GM23248 (cell line): ENCODE data around the gene PTAFR. TPM values are rescaled to one million over a fixed set of nuclear protein-coding genes. Genes with fewer than 3 reads are reported as not detected.
A peak's percentile ranks its signal among the peaks of the same experiment; 100 is the strongest.

ENCODE experiments used
- DNase-seq: peaks from one replicate; pipeline ENCODE4 v3.0.0-alpha.2; 2015
- H2AFZ ChIP-seq: fragments of 200-600 bp; sonication (generic); 2 replicates; pipeline ENCODE4 v1.6.1; 2016; ENCODE audit warnings: antibody characterized with exemption
- H3F3A ChIP-seq: fragments of 200-600 bp; sonication (generic); 2 replicates; pipeline ENCODE4 v1.6.1; 2016; ENCODE audit warnings: mild to moderate bottlenecking, antibody characterized with exemption, mixed run types; ENCODE audit not compliant: insufficient read depth
- H3K27ac ChIP-seq: fragments of 200-600 bp; sonication (generic); 2 replicates; pipeline ENCODE4 v1.5.1; 2016; ENCODE audit warnings: mild to moderate bottlenecking
- H3K27me3 ChIP-seq: fragments of 200-600 bp; sonication (generic); replicated peaks from 2 replicates; pipeline ENCODE4 v1.6.1; 2016; ENCODE audit warnings: mild to moderate bottlenecking; ENCODE audit not compliant: insufficient read depth
- H3K36me3 ChIP-seq: fragments of 200-600 bp; sonication (generic); 2 replicates; pipeline ENCODE4 v1.6.1; 2016; ENCODE audit warnings: low read depth, mild to moderate bottlenecking
- H3K4me1 ChIP-seq: fragments of 200-600 bp; sonication (generic); 2 replicates; pipeline ENCODE4 v1.6.1; 2016; ENCODE audit warnings: mild to moderate bottlenecking; ENCODE audit not compliant: insufficient read depth
- H3K4me2 ChIP-seq: fragments of 200-600 bp; sonication (generic); one replicate; pipeline ENCODE4 v1.6.1; 2016; ENCODE audit warnings: mild to moderate bottlenecking; ENCODE audit not compliant: unreplicated experiment
- H3K4me3 ChIP-seq: fragments of 200-600 bp; sonication (generic); 2 replicates; pipeline ENCODE4 v1.5.1; 2016; ENCODE audit warnings: mild to moderate bottlenecking
- H3K79me2 ChIP-seq: fragments of 200-600 bp; sonication (generic); 2 replicates; pipeline ENCODE4 v1.6.1; 2016; ENCODE audit warnings: mild to moderate bottlenecking; ENCODE audit not compliant: insufficient read depth
- H3K9ac ChIP-seq: fragments of 200-600 bp; sonication (generic); 2 replicates; pipeline ENCODE4 v1.6.1; 2016; ENCODE audit warnings: mild to moderate bottlenecking
- H3K9me2 ChIP-seq: fragments of 200-600 bp; sonication (generic); 2 replicates; pipeline ENCODE4 v1.6.1; 2016; ENCODE audit warnings: mixed run types, mild to moderate bottlenecking, moderate library complexity; ENCODE audit not compliant: insufficient read depth
- H3K9me3 ChIP-seq: fragments of 200-600 bp; sonication (generic); one replicate; pipeline ENCODE4 v1.6.1; 2017; ENCODE audit warnings: low read depth
- H4K20me1 ChIP-seq: fragments of 200-600 bp; sonication (generic); 2 replicates; pipeline ENCODE4 v1.6.0; 2016; ENCODE audit not compliant: insufficient read depth
- EZH2 ChIP-seq: fragments of 200-600 bp; sonication (generic); IDR thresholded peaks from 2 replicates; pipeline ENCODE4 v1.6.1; 2018; ENCODE audit warnings: antibody characterized with exemption, mild to moderate bottlenecking; ENCODE audit not compliant: insufficient read depth, poor library complexity, severe bottlenecking
- EZH2phosphoT487 ChIP-seq: fragments of 200-600 bp; sonication (generic); IDR thresholded peaks from 2 replicates; pipeline ENCODE4 v1.6.1; 2018; ENCODE audit warnings: antibody characterized with exemption, moderate library complexity, mild to moderate bottlenecking, low read depth; ENCODE audit not compliant: insufficient read depth
- WGBS, 2 experiments: methylation state at CpG; one replicate each; pipeline ENCODE4 v1.1.6; 2015 to 2017; ENCODE audit warnings: low lambda C conversion rate in 2 of 2, low coverage in 1 of 2; ENCODE audit errors: missing lambda C conversion rate in 2 of 2; 5-methylcytosine and 5-hydroxymethylcytosine counted together
- in situ Hi-C: fragments of 300-500 bp; cut with MboI; formaldehyde crosslinking; loops from 2 replicates; pipeline ENCODE4 v1.15.0; 2020
- polyA plus RNA-seq: library from polyadenylated mRNA; unstranded; fragments of >200 nt; fragmentation: Nextera tagmentation; extraction: Ambion mirVana; gene quantifications from 2 replicates; pipeline ENCODE4 v1.2.1, GENCODE V29; 2016
- total RNA-seq: library from RNA; depleted of rRNA; stranded (reverse); fragments of >200 nt; shearing (Covaris generic); gene quantifications from 2 replicates; pipeline ENCODE4 v1.2.3, GENCODE V29; 2014

Gene PTAFR
- total and polyA plus RNA-seq, 2 experiments from 2014 or later: not detected

DNA sequence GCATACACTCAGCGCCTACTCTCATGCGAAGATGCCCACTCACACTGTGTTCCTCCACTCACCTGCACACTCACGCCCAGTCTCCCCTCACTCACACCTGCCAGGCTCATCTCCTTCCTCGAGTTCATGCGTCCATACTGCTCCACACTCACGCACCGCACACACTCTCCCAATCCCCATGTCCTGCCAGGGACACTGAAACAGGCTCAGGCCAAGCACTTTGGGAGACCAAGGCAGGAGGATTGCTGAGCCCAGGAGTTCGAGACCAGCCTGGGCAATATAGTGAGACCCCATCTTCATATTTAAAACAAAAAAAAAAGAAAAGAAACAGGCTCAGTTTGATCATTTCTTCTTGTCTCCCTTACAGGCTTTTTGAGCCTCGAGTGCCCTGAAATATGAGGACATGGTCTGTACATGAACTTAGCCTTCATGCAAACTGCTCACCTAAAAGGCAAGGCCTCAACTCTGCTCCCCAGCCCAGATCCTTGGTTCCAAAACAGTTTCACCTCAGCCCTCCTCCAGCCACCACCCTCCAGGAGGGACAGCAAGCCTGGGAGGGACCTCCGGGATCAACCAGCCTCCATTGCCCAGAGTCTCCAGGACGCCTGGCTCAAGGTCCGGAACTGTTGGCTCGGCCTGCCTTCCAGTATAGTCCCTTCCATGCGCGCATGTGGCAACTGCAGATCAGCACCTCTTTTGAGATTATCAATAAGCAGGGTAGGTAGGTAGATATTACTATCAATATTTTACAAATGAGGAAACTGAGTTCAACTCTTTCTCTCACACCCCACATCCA is 2.4 kb upstream of the PTAFR start:
- in situ Hi-C loops: no loop called here
- 80 to 86% methylated on average over 15 of the region's 15 CpGs for WGBS, 2 experiments
- no peak overlapping the region for H3K9ac ChIP-seq
- no peak overlapping the region for H3K27ac ChIP-seq
- H4K20me1 ChIP-seq: no peaks in the 10 kb centered on the region
- no peak overlapping the region for H3K4me3 ChIP-seq
- no peak for DNase-seq
- H3K4me2 ChIP-seq: no peak overlapping the region
- no peak overlapping the region for H2AFZ ChIP-seq
- H3K9me3 ChIP-seq: no peaks in the 10 kb centered on the region
- no peaks in the 10 kb centered on the region for H3K36me3 ChIP-seq
- H3K4me1 ChIP-seq: no peaks in the 10 kb centered on the region
- no peak for TF ChIP-seq EZH2
- no peak for TF ChIP-seq EZH2phosphoT487
- no peaks in the 10 kb centered on the region for H3F3A ChIP-seq
- H3K9me2 ChIP-seq: no peaks in the 10 kb centered on the region
- H3K27me3 ChIP-seq: no peaks in the 10 kb centered on the region
- H3K79me2 ChIP-seq: no peaks in the 10 kb centered on the region

GRCh38 chr1:28175955-28176485 is 470 bp downstream of the PTAFR start:
- H3K27me3 ChIP-seq: no peaks in the 10 kb centered on the region
- H3F3A ChIP-seq: no peaks in the 10 kb centered on the region
- no peaks in the 10 kb centered on the region for H3K9me3 ChIP-seq
- no peaks in the 10 kb centered on the region for H3K9me2 ChIP-seq
- H3K4me2 ChIP-seq: no peak overlapping the region
- no peak overlapping the region for H3K4me3 ChIP-seq
- no peak overlapping the region for H3K27ac ChIP-seq
- H4K20me1 ChIP-seq: no peaks in the 10 kb centered on the region
- in situ Hi-C loops: no loop called here
- no peaks in the 10 kb centered on the region for H3K4me1 ChIP-seq
- no peaks in the 10 kb centered on the region for H3K36me3 ChIP-seq
- 76 to 79% methylated on average over 8 of the region's 8 CpGs for WGBS, 2 experiments
- no peak for TF ChIP-seq EZH2
- no peak for TF ChIP-seq EZH2phosphoT487
- H3K79me2 ChIP-seq: no peaks in the 10 kb centered on the region
- H3K9ac ChIP-seq: no peak overlapping the region
- no peak for DNase-seq
- H2AFZ ChIP-seq: no peak overlapping the region

- no peaks in the 10 kb centered on the region for H3K36me3 ChIP-seq
- no peak overlapping the region for H3K9ac ChIP-seq
- in situ Hi-C loops: no loop called here
- H4K20me1 ChIP-seq: no peaks in the 10 kb centered on the region
- H3K27ac ChIP-seq: no peak overlapping the region
- no peaks in the 10 kb centered on the region for H3K27me3 ChIP-seq
- WGBS, 2 experiments: 61 to 70% methylated on average over 4 to 5 of the region's 5 CpGs
- no peak overlapping the region for H3K4me2 ChIP-seq
- H3K9me2 ChIP-seq: no peaks in the 10 kb centered on the region
- no peaks in the 10 kb centered on the region for H3F3A ChIP-seq
- H3K4me1 ChIP-seq: no peaks in the 10 kb centered on the region
- H3K9me3 ChIP-seq: no peaks in the 10 kb centered on the region
- peak; percentile 26 for DNase-seq
- H3K4me3 ChIP-seq: no peak overlapping the region
- TF ChIP-seq EZH2phosphoT487 (no peak), EZH2 (no peak)
- H3K79me2 ChIP-seq: no peaks in the 10 kb centered on the region
- no peak overlapping the region for H2AFZ ChIP-seq
These were observed 2.6 kb downstream of the PTAFR start for GRCh38 chr1:28173980-28174297.

- H2AFZ ChIP-seq: no peak overlapping the region
- no peak for TF ChIP-seq EZH2phosphoT487
- no peak for TF ChIP-seq EZH2
- H3K36me3 ChIP-seq: no peaks in the 10 kb centered on the region
- H3K9me2 ChIP-seq: no peaks in the 10 kb centered on the region
- no peak overlapping the region for H3K9ac ChIP-seq
- H3K27ac ChIP-seq: no peak overlapping the region
- no peaks in the 10 kb centered on the region for H4K20me1 ChIP-seq
- H3K4me3 ChIP-seq: no peak overlapping the region
- H3K4me2 ChIP-seq: no peak overlapping the region
- 64 to 66% methylated on average over 10 to 11 of the region's 11 CpGs for WGBS, 2 experiments
- H3F3A ChIP-seq: no peaks in the 10 kb centered on the region
- H3K79me2 ChIP-seq: no peaks in the 10 kb centered on the region
- DNase-seq: peak; percentile 17
- no peaks in the 10 kb centered on the region for H3K4me1 ChIP-seq
- in situ Hi-C loops: no loop called here
- no peaks in the 10 kb centered on the region for H3K27me3 ChIP-seq
- H3K9me3 ChIP-seq: no peaks in the 10 kb centered on the region
These were observed 3.1 kb downstream of the PTAFR start for GRCh38 chr1:28173151-28173979.
